SK-N-SH treated with all-trans-retinoic acid at 6 μM for 48 hours (cell line): ENCODE data around the gene SHC4.
A peak's percentile ranks its signal among the peaks of the same experiment; 100 is the strongest.

Source experiments
- ATAC-seq: fragments of 200-7000 bp; cut with Tn5 transposase; 3 replicates; pipeline ENCODE4 v1.9.1; 2020; ENCODE audit warnings: mild to moderate bottlenecking, moderate library complexity
- ARNTL ChIP-seq: fragments of 450-650 bp; formaldehyde crosslinking; IDR thresholded peaks from 2 replicates; pipeline ENCODE4 v1.5.0; 2020; ENCODE audit warnings: low read depth, mild to moderate bottlenecking, moderate library complexity, borderline replicate concordance
- BACH2 ChIP-seq: fragments of 250-450 bp; sonication (Bioruptor Pico); IDR thresholded peaks from 2 replicates; pipeline ENCODE4 v1.9.0; 2021; ENCODE audit warnings: mild to moderate bottlenecking, borderline replicate concordance
- CREB5 ChIP-seq: fragments of 250-450 bp; sonication (Bioruptor Pico); IDR thresholded peaks from 2 replicates; pipeline ENCODE4 v1.5.1; 2020; ENCODE audit warnings: low read depth, mild to moderate bottlenecking, moderate library complexity
- CSDC2 ChIP-seq: fragments of 250-450 bp; sonication (Bioruptor Pico); IDR thresholded peaks from 2 replicates; pipeline ENCODE4 v1.5.0; 2020; ENCODE audit warnings: mild to moderate bottlenecking, moderate library complexity
- CSRNP3 ChIP-seq: fragments of 250-450 bp; sonication (Bioruptor Pico); IDR thresholded peaks from 2 replicates; pipeline ENCODE4 v1.5.1; 2021; ENCODE audit warnings: mild to moderate bottlenecking, moderate library complexity
- ESRRG ChIP-seq: fragments of 250-450 bp; sonication (Bioruptor Pico); IDR thresholded peaks from 2 replicates; pipeline ENCODE4 v1.6.1; 2021; ENCODE audit warnings: mild to moderate bottlenecking
- GLIS3 ChIP-seq: fragments of 250-450 bp; sonication (Bioruptor Pico); IDR thresholded peaks from 2 replicates; pipeline ENCODE4 v1.5.0; 2020; ENCODE audit warnings: mild to moderate bottlenecking, moderate library complexity
- ISL1 ChIP-seq: fragments of 250-450 bp; sonication (Bioruptor Pico); IDR thresholded peaks from 2 replicates; pipeline ENCODE4 v2.1.2; 2022; ENCODE audit warnings: mild to moderate bottlenecking, moderate library complexity
- OSR1 ChIP-seq: fragments of 250-450 bp; sonication (Bioruptor Pico); IDR thresholded peaks from 2 replicates; pipeline ENCODE4 v1.8.0; 2022; ENCODE audit warnings: moderate library complexity, mild to moderate bottlenecking, inconsistent platforms
- PATZ1 ChIP-seq: fragments of 250-450 bp; sonication (Bioruptor Pico); IDR thresholded peaks from 2 replicates; pipeline ENCODE4 v1.8.0; 2020; ENCODE audit warnings: mild to moderate bottlenecking, moderate library complexity, borderline replicate concordance
- RARB ChIP-seq: fragments of 250-450 bp; sonication (Bioruptor Pico); IDR thresholded peaks from 2 replicates; pipeline ENCODE4 v1.8.0; 2021; ENCODE audit warnings: mild to moderate bottlenecking, moderate library complexity
- SNAI2 ChIP-seq: fragments of 250-450 bp; sonication (Bioruptor Pico); IDR thresholded peaks from 2 replicates; pipeline ENCODE4 v1.5.0; 2020; ENCODE audit warnings: mild to moderate bottlenecking, moderate library complexity
- TCF4 ChIP-seq: fragments of 250-450 bp; sonication (Bioruptor Pico); IDR thresholded peaks from 2 replicates; pipeline ENCODE4 v1.8.0; 2021; ENCODE audit warnings: mild to moderate bottlenecking, moderate library complexity, borderline replicate concordance
- TOX ChIP-seq: fragments of 250-450 bp; sonication (Bioruptor Pico); IDR thresholded peaks from 2 replicates; pipeline ENCODE4 v1.8.0; 2021; ENCODE audit warnings: mild to moderate bottlenecking, moderate library complexity, borderline replicate concordance
- ZC3H10 ChIP-seq: fragments of 250-450 bp; sonication (Bioruptor Pico); IDR thresholded peaks from 2 replicates; pipeline ENCODE4 v1.5.1; 2021; ENCODE audit warnings: mild to moderate bottlenecking, moderate library complexity
- ZFP3 ChIP-seq: fragments of 250-450 bp; sonication (Bioruptor Pico); IDR thresholded peaks from 2 replicates; pipeline ENCODE4 v1.5.0; 2020; ENCODE audit warnings: mild to moderate bottlenecking, moderate library complexity
- ZFP30 ChIP-seq: fragments of 450-650 bp; formaldehyde crosslinking; IDR thresholded peaks from 2 replicates; pipeline ENCODE4 v1.5.0; 2022; ENCODE audit warnings: mild to moderate bottlenecking, moderate library complexity
- ZNF565 ChIP-seq: fragments of 450-650 bp; formaldehyde crosslinking; conservative IDR thresholded peaks from 2 replicates; pipeline ENCODE4 v1.5.0; 2020; ENCODE audit warnings: low read depth, mild to moderate bottlenecking, moderate library complexity
- ZNF70 ChIP-seq: fragments of 450-650 bp; formaldehyde crosslinking; IDR thresholded peaks from 2 replicates; pipeline ENCODE4 v1.5.0; 2020; ENCODE audit warnings: mild to moderate bottlenecking, moderate library complexity
- ZNF8 ChIP-seq: fragments of 450-650 bp; formaldehyde crosslinking; IDR thresholded peaks from 2 replicates; pipeline ENCODE4 v1.5.0; 2020; ENCODE audit warnings: mild to moderate bottlenecking, moderate library complexity
- TF ChIP-seq, protein P1 (sequence below): fragments of 250-450 bp; sonication (Bioruptor Pico); IDR thresholded peaks from 2 replicates; pipeline ENCODE4 v1.8.0; 2021; ENCODE audit warnings: low read depth, mild to moderate bottlenecking, moderate library complexity, borderline replicate concordance

SHC4 gene

DNA sequence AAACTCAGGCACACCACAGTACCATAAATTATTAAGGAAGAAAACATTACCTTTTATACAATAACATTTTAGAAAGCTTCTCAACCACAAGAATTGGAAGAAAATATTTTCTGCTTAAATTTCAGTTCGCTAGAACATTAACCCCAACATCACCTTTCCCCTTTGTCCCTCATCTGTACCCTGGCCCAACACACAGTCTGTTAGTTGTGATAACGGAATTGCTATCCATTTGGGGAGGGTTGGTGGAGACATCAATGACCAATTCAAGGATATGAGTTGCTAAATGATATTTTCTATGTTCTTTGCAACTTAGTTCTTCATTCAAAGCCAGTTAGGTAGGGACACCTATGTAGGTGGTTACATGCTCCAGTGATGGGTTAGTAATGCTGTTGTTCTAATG is 80.0 kb downstream of the SHC4 start:
- no peak for ATAC-seq
- no peak for TF ChIP-seq SNAI2 (CRISPR knock-in tag)
- TF ChIP-seq TCF4 (CRISPR knock-in tag), result no peak
- no peak for TF ChIP-seq ZFP3 (CRISPR knock-in tag)
- no peak for TF ChIP-seq CSDC2 (CRISPR knock-in tag)
- TF ChIP-seq PATZ1 (CRISPR knock-in tag), result no peak
- TF ChIP-seq RARB (CRISPR knock-in tag), result no peak
- TF ChIP-seq TOX (CRISPR knock-in tag), result no peak
- no peak for TF ChIP-seq BACH2 (CRISPR knock-in tag)
- no peak for TF ChIP-seq GLIS3
- TF ChIP-seq ZFP30, result no peak
- no peak for TF ChIP-seq ZC3H10 (CRISPR knock-in tag)
- no peak for TF ChIP-seq CSRNP3 (CRISPR knock-in tag)
- no peak for TF ChIP-seq ZNF8 (CRISPR knock-in tag)
- TF ChIP-seq, protein P1, sequence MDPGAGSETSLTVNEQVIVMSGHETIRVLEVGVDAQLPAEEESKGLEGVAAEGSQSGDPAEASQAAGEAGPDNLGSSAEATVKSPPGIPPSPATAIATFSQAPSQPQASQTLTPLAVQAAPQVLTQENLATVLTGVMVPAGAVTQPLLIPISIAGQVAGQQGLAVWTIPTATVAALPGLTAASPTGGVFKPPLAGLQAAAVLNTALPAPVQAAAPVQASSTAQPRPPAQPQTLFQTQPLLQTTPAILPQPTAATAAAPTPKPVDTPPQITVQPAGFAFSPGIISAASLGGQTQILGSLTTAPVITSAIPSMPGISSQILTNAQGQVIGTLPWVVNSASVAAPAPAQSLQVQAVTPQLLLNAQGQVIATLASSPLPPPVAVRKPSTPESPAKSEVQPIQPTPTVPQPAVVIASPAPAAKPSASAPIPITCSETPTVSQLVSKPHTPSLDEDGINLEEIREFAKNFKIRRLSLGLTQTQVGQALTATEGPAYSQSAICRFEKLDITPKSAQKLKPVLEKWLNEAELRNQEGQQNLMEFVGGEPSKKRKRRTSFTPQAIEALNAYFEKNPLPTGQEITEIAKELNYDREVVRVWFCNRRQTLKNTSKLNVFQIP, result no peak

GRCh38 chr15:48880070-48880634 is 83.6 kb downstream of the SHC4 start:
- ATAC-seq, result no peak
- TF ChIP-seq ZNF8 (CRISPR knock-in tag) (no peak), TOX (CRISPR knock-in tag) (no peak), ESRRG (CRISPR knock-in tag) (no peak)
- TF ChIP-seq, all 23 proteins: peak for 0

- ATAC-seq, result peak; percentile 99
- TF ChIP-seq BACH2 (CRISPR knock-in tag), result no peak
- TF ChIP-seq TCF4 (CRISPR knock-in tag), result 0 out of 2 replicates have a peak, but pooled peaks have one; percentile 14
- TF ChIP-seq, all 23 proteins: peak for 1
Measured at GRCh38 chr15:48877630-48878595, 85.8 kb downstream of the SHC4 start, which contains the start of gene EID1. Gene EID1 (plus strand): TSS chr15:48878134. CDS start chr15:48878177, 43 bp downstream.

DNA sequence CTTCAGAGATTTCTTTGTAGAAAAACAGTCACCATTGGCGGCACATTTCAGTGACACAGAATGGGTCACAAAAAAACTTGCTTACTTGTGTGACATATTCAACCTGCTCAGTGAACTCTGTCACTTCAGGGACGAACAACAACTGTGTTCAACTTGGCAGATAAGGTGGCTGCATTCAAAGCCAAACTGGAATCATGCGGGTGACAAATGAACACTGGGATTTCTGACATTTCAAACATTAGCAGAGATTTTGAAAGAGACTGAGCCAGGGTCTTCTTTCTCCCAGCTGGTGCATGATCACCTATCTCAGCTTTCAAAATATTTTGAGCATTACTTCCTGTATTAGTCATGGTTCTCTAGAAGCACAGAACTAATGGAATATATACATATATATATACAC is 87.7 kb downstream of the SHC4 start:
- TF ChIP-seq ZFP30 (no peak), ZNF565 (no peak), ISL1 (no peak), ARNTL (CRISPR knock-in tag) (no peak), OSR1 (CRISPR knock-in tag) (no peak), ZC3H10 (CRISPR knock-in tag) (no peak), ESRRG (CRISPR knock-in tag) (no peak)
- ATAC-seq, result no peak

DNA sequence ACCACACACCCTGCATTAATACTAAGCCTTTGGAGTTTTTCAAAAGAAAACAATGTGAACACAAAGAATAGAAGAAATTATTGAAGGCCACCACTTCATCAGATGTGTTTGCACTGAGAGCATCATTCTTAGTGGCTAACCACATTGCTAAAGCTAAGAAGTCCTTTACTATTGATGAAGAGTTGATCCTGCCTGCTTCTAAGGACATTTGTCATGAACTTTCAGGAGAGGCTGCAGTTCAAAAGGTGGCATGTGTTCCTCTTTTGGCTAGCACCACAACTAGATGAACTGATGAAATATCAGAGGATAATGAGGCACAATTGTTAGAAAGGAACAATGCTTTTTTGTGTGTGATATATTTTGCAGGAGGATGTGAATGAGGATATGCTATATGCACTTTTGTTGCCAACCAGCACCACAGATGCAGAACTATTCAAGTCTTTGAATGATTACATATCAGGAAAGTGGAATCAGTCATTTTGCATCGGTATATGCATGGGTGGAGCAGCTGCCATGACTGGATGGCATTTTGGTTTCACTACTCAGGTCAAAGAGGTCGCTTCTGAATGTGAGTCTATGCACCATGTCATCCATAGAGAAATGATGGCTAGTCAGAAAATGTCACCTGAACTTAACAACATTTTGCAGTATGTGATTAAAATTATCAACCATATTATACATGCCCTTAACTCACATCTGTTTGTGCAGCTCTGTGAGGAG is 88.3 kb downstream of the SHC4 start:
- no peak for ATAC-seq
- TF ChIP-seq CSRNP3 (CRISPR knock-in tag), result no peak
- TF ChIP-seq TOX (CRISPR knock-in tag), result no peak
- TF ChIP-seq ESRRG (CRISPR knock-in tag), result no peak
- no peak for TF ChIP-seq ISL1
- no peak for TF ChIP-seq CREB5 (CRISPR knock-in tag)
- no peak for TF ChIP-seq OSR1 (CRISPR knock-in tag)
- TF ChIP-seq CSDC2 (CRISPR knock-in tag), result no peak
- TF ChIP-seq ZNF70 (CRISPR knock-in tag), result no peak
- no peak for TF ChIP-seq ARNTL (CRISPR knock-in tag)
- TF ChIP-seq, protein P1, result no peak
- TF ChIP-seq ZNF565, result no peak
